ENCODE data around the gene PARVB.

PARVB gene

GRCh38 chr22:44179196-44179988 is 155.3 kb downstream of the PARVB start:
- no peak overlapping the region for H3K4me3 ChIP-seq (ENCODE audit: low read depth in 1 of 2, low read length in 1 of 2)
- no peak for TF ChIP-seq CTCF (IDR thresholded peaks at IDR 0.05)
- H3K9me3 ChIP-seq: no peaks in the 10 kb centered on the region
- H3K27me3 ChIP-seq: no peaks in the 10 kb centered on the region
- H3K36me3 ChIP-seq: peaks cover 13% of the 10 kb centered on the region
- peak overlapping the region; percentile 98 for H3K27ac ChIP-seq
- H3K4me1 ChIP-seq (ENCODE audit: control insufficient read depth in 1 of 2, insufficient read depth in 1 of 2, low read depth in 1 of 2, low read length in 1 of 2): peaks cover 64 to 67% of the 10 kb centered on the region in 2 experiments

GRCh38 chr22:44179989-44180705 is 156.0 kb downstream of the PARVB start:
- no peaks in the 10 kb centered on the region for H3K27me3 ChIP-seq
- H3K4me3 ChIP-seq (ENCODE audit: low read depth in 1 of 2, low read length in 1 of 2): no peak overlapping the region
- peaks cover 20% of the 10 kb centered on the region for H3K36me3 ChIP-seq
- peaks cover 61 to 62% of the 10 kb centered on the region in 2 experiments for H3K4me1 ChIP-seq (ENCODE audit: control insufficient read depth in 1 of 2, insufficient read depth in 1 of 2, low read depth in 1 of 2, low read length in 1 of 2)
- H3K27ac ChIP-seq: peak overlapping the region; percentile 98
- no peaks in the 10 kb centered on the region for H3K9me3 ChIP-seq
- no peak for TF ChIP-seq CTCF (IDR thresholded peaks at IDR 0.05)

GRCh38 chr22:44180706-44181032 is 156.6 kb downstream of the PARVB start, which contains the start of gene PARVG:
PARVG (plus strand) TSS chr22:44180925; CDS start chr22:44183330, 2,405 bp downstream.
- peaks cover 26% of the 10 kb centered on the region for H3K36me3 ChIP-seq
- peak within 1 kb of the TSS; percentile 81 to 89 for H3K4me3 ChIP-seq (ENCODE audit: low read depth in 1 of 2, low read length in 1 of 2)
- H3K27me3 ChIP-seq: no peaks in the 10 kb centered on the region
- no peak for TF ChIP-seq CTCF (IDR thresholded peaks at IDR 0.05)
- no peaks in the 10 kb centered on the region for H3K9me3 ChIP-seq
- H3K27ac ChIP-seq: peak within 1 kb of the TSS; percentile 98
- H3K4me1 ChIP-seq (ENCODE audit: control insufficient read depth in 1 of 2, insufficient read depth in 1 of 2, low read depth in 1 of 2, low read length in 1 of 2): peaks cover 61% of the 10 kb centered on the region in 2 experiments

GRCh38 chr22:44181033-44181911 is 157.2 kb downstream of the PARVB start:
- peaks cover 57 to 58% of the 10 kb centered on the region in 2 experiments for H3K4me1 ChIP-seq (ENCODE audit: control insufficient read depth in 1 of 2, insufficient read depth in 1 of 2, low read depth in 1 of 2, low read length in 1 of 2)
- no peaks in the 10 kb centered on the region for H3K27me3 ChIP-seq
- H3K27ac ChIP-seq: peak overlapping the region; percentile 98
- H3K36me3 ChIP-seq: peaks cover 32% of the 10 kb centered on the region
- peak overlapping the region; percentile 81 to 89 for H3K4me3 ChIP-seq (ENCODE audit: low read depth in 1 of 2, low read length in 1 of 2)
- TF ChIP-seq CTCF (IDR thresholded peaks at IDR 0.05): no peak
- no peaks in the 10 kb centered on the region for H3K9me3 ChIP-seq

GRCh38 chr22:44181912-44182587 is 157.9 kb downstream of the PARVB start:
- Histone ChIP-seq H3K27ac (peak overlapping the region; percentile 98), H3K4me3 (ENCODE audit: low read depth in 1 of 2, low read length in 1 of 2) (peak overlapping the region; percentile 81 to 89), H3K9me3 (no peaks in the 10 kb centered on the region), H3K4me1 (ENCODE audit: control insufficient read depth in 1 of 2, insufficient read depth in 1 of 2, low read depth in 1 of 2, low read length in 1 of 2) (peaks cover 51 to 53% of the 10 kb centered on the region in 2 experiments), H3K36me3 (peaks cover 39% of the 10 kb centered on the region), H3K27me3 (no peaks in the 10 kb centered on the region)
- TF ChIP-seq CTCF (IDR thresholded peaks at IDR 0.05): no peak

Data from neutrophil (primary cell).